ENCODE results near the gene ALX3.

ALX3 gene

GRCh38 chr1:110070671-110071242 lies at the start of gene ALX3:
ALX3 (minus strand) TSS chr1:110070672; CDS start chr1:110070612, 60 bp downstream.
- no peak for DNase-seq (ENCODE audit: low read depth)

GRCh38 chr1:110119843-110120242 lies 49.4 kb upstream of the ALX3 start:
- no peak for DNase-seq (ENCODE audit: low read depth)

- DNase-seq (ENCODE audit: low read depth): no peak
These were observed 48.3 kb upstream of the ALX3 start for GRCh38 chr1:110118636-110119396.

GRCh38 chr1:110114784-110115183 lies 44.3 kb upstream of the ALX3 start:
- no peak for DNase-seq (ENCODE audit: low read depth)

- no peak for DNase-seq (ENCODE audit: low read depth)
These were observed 43.7 kb upstream of the ALX3 start for GRCh38 chr1:110114173-110114572.

GRCh38 chr1:110113551-110113950 lies 43.1 kb upstream of the ALX3 start:
- DNase-seq (ENCODE audit: low read depth): no peak

- DNase-seq (ENCODE audit: low read depth): no peak
These were observed 42.2 kb upstream of the ALX3 start for GRCh38 chr1:110112656-110113055.

- no peak for DNase-seq (ENCODE audit: low read depth)
These were observed 41.7 kb upstream of the ALX3 start, which contains the start of gene UBL4B for GRCh38 chr1:110112143-110112542. UBL4B (plus strand) TSS chr1:110112443; CDS start chr1:110112535, 92 bp downstream.

GRCh38 chr1:110111081-110111480 lies 40.6 kb upstream of the ALX3 start:
- no peak for DNase-seq (ENCODE audit: low read depth)

GRCh38 chr1:110107867-110108469 lies 37.5 kb upstream of the ALX3 start:
- DNase-seq (ENCODE audit: low read depth): no peak

- peak; percentile 45 for DNase-seq (ENCODE audit: low read depth)
These were observed 35.8 kb upstream of the ALX3 start for GRCh38 chr1:110106013-110106941.

- DNase-seq (ENCODE audit: low read depth): no peak
These were observed 31.6 kb upstream of the ALX3 start for GRCh38 chr1:110102081-110102480.

- DNase-seq (ENCODE audit: low read depth): no peak
These were observed 29.9 kb upstream of the ALX3 start for GRCh38 chr1:110100335-110100734.

GRCh38 chr1:110098222-110099026 lies 28.0 kb upstream of the ALX3 start:
- no peak for DNase-seq (ENCODE audit: low read depth)

GRCh38 chr1:110097507-110098221 lies 27.2 kb upstream of the ALX3 start:
- DNase-seq (ENCODE audit: low read depth): no peak

GRCh38 chr1:110094931-110095654 lies 24.6 kb upstream of the ALX3 start:
- DNase-seq (ENCODE audit: low read depth): no peak

- DNase-seq (ENCODE audit: low read depth): no peak
These were observed 22.5 kb upstream of the ALX3 start for GRCh38 chr1:110092991-110093390.

- DNase-seq (ENCODE audit: low read depth): no peak
These were observed 21.3 kb upstream of the ALX3 start for GRCh38 chr1:110091791-110092190.

- no peak for DNase-seq (ENCODE audit: low read depth)
These were observed 20.9 kb upstream of the ALX3 start for GRCh38 chr1:110091381-110091780.
